ENCODE measurements around the gene SERPINB8.

Gene SERPINB8

GRCh38 chr18:64019922-64020756 lies 50.3 kb downstream of the SERPINB8 start:
- DNase-seq = no peak

DNA sequence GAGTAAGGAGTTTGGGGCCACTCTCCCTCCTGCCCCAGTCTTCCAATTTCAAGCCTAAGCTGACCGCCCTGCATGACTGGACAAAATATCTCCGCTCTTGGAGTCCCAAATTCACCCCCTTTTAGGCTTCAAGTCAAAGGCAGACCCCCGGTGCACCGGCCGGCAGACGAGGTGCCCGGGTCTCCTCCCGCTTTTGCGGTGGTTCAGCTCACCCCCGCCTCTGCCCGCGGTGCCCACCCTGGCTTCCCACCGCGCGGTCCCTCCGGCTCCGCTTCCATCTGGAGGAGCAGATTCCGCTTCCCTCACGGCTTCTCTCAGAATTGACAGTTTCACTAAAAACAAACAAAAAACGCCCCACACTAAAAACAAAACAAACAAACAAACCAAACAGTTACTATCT lies 56.5 kb downstream of the SERPINB8 start:
- no peak for DNase-seq

DNA sequence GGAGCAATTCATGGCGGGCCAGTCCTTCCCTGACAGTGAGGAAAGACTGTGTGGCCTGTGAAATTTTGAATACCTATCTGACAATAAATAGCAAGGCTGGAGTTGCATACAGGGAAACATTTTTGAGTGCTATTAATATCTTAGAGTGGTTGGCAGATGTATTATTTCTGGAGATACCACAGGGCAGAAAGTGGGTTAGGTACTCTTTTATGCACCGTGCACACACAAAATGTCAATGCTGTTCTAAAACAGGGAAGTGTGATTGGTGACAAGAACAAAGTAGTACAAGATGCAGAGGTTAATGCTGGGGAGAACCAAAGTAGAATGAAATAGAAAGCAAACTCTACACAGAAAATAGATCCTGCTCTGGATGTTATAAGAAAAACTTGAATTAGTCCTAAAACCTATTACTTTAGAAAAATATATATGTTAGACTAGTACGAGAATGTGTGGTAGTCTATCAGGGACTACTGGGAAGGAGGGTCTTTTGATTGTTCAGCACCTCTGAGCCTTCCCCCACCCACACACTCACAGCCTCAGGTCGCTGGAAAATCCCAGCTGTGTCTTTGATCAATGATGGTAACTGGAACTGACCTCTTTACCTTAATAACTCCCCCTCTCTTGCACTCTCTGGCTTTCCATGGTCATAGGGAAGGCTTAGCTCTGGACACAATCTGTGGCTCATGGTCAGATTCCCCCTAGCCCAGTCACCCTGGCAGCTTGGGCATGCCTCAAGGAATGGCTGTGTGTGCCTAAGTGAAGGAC lies 58.2 kb downstream of the SERPINB8 start:
- no peak for DNase-seq

- no peak for DNase-seq
Observed at GRCh38 chr18:64029096-64029495, 59.2 kb downstream of the SERPINB8 start.

DNA sequence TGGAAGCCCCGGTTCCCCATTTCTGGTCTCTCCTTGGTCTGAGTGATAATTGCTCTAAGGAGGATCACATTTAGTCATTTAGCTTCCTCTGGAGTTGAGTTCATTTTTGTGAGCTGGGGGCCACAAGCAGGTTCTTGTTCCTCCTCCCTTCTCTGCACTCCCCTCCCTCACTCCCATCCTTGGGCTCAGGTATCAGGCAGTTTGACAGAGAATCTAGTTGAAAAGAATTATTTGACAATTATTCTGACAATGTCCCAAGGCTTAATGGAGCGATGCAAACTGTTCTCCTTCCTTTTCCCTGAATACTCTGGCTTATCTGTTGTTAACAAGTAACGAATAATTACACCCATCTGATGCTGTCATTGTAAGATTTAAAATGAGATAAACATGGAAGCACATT lies 61.5 kb downstream of the SERPINB8 start:
- no peak for DNase-seq

GRCh38 chr18:64032312-64032711 lies 62.4 kb downstream of the SERPINB8 start:
- DNase-seq = no peak

DNA sequence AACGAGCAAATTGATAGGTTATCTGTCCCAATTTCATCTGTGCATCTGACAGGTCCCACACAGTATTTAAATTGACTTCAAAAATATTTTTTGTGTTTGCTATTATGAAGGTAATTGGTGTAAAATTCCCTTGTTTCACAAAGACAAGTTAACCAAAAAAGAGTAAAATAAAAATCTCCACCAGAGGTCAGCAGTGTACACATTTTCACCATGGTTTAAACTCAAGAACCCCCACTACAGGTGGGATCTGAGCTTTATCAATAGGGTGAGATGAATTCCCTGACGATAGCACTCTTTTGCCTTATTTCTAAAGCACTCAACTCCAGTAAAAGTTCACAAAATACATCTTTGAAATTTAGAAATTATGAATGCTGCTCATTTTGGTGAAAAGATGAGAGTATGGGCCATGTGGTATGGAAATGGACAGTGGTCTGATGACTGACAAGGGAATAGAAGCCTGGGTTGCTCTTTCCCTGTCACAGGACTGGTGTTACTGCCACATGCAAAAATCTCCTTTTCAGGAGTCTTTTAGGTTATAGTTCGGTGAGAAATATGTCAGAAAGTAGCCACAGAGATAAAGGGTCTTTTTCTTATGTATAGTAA lies 68.0 kb downstream of the SERPINB8 start:
- peak; percentile 25 for DNase-seq
